Gastrocnemius medialis (tissue), 4 donors: Measurements from ENCODE around the gene PSTPIP1.

Source experiments
- POLR2A ChIP-seq, 2 donors: fragments of 450-650 bp; IDR thresholded peaks; one replicate each; pipeline ENCODE4 v1.6.1; 2017; ENCODE audit warnings: antibody characterized with exemption in 2 of 2, mild to moderate bottlenecking in 2 of 2, moderate library complexity in 2 of 2
- TF ChIP-seq, protein P1 (sequence below), 5 experiments: fragments of 450-650 bp in 3 of 5; fragments of 200-600 bp in 2 of 5; sonication (generic) in 2 of 5; IDR thresholded peaks in 4 of 5; conservative IDR thresholded peaks in 1 of 5; 1 replicate in 4 of 5; 2 replicates in 1 of 5; pipeline ENCODE4 v1.5.1; 2016 to 2019; ENCODE audit warnings: antibody characterized with exemption in 5 of 5, mild to moderate bottlenecking in 3 of 5, moderate library complexity in 3 of 5

DNA sequence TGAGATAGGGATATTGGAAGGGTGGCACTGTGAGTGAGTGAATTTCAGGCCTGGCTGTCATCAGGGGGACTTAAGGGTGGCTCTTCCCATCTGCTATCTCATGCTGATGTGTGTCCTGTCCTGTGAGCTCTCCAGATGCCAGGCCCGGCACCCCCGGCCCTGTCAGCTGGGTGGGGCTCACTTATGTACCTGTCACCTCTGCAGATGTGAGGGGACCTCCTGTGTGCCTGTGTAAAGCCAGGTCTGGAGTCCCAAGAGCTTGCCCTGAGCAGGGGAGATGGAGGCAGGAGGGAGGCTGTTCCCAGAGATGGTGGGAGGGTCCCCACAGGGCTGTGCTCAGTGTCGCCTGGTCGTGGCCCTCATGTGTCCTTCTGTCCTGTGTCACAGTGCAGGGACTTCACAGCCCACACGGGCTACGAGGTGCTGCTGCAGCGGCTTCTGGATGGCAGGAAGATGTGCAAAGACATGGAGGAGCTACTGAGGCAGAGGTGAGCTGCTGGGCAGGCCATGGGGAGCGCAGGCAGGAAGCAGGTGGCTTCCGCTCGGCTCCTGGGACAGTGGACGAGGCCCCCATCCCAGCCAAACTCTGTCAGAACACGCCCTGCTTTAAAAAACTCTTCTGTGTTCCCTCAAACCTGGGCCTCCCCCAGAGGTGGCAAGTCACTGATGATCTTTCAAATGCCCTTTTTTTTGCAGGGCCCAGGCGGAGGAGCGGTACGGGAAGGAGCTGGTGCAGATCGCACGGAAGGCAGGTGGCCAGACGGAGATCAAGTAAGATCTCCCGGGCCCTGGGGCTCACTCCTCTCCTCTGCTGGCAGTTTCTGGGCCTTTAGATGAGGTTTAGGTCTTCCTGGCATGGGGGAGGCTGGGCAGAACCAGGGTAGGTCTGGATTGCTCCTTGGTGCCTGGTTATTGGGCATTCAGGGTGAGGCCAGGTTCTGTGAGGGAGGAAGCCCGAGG lies 23.1 kb downstream of the PSTPIP1 start:
- TF ChIP-seq, protein P1, sequence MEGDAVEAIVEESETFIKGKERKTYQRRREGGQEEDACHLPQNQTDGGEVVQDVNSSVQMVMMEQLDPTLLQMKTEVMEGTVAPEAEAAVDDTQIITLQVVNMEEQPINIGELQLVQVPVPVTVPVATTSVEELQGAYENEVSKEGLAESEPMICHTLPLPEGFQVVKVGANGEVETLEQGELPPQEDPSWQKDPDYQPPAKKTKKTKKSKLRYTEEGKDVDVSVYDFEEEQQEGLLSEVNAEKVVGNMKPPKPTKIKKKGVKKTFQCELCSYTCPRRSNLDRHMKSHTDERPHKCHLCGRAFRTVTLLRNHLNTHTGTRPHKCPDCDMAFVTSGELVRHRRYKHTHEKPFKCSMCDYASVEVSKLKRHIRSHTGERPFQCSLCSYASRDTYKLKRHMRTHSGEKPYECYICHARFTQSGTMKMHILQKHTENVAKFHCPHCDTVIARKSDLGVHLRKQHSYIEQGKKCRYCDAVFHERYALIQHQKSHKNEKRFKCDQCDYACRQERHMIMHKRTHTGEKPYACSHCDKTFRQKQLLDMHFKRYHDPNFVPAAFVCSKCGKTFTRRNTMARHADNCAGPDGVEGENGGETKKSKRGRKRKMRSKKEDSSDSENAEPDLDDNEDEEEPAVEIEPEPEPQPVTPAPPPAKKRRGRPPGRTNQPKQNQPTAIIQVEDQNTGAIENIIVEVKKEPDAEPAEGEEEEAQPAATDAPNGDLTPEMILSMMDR (IDR thresholded peaks at IDR 0.05 in 4 of 5, conservative IDR thresholded peaks at IDR 0.05 in 1 of 5): no peak
- no peak for TF ChIP-seq POLR2A (IDR thresholded peaks at IDR 0.05)
